H9 (cell line): ENCODE measurements around the gene POU6F2. TPM values are rescaled to one million over a fixed set of nuclear protein-coding genes. Genes with fewer than 3 reads are reported as not detected.

Experiments
- DNase-seq: peaks from one replicate; pipeline ENCODE4 v3.0.0-alpha.2; 2017
- H2AFZ ChIP-seq: one replicate; pipeline ENCODE4 v1.6.1; 2013; ENCODE audit warnings: mild to moderate bottlenecking, low read length, control low read depth, moderate library complexity
- H2AK5ac ChIP-seq: 2 replicates; pipeline ENCODE4 v1.6.1; 2013; ENCODE audit warnings: low read length, control low read depth, mixed read lengths; ENCODE audit not compliant: insufficient read length
- H2BK120ac ChIP-seq: one replicate; pipeline ENCODE4 v1.6.1; 2013; ENCODE audit warnings: low read depth, mild to moderate bottlenecking, low read length, control low read depth, inconsistent platforms; ENCODE audit not compliant: poor library complexity, severe bottlenecking
- H2BK12ac ChIP-seq: 2 replicates; pipeline ENCODE4 v1.6.1; 2013; ENCODE audit warnings: low read length, control low read depth, mixed read lengths, low read depth; ENCODE audit not compliant: insufficient read length
- H2BK15ac ChIP-seq: 2 replicates; pipeline ENCODE4 v1.6.1; 2013; ENCODE audit warnings: low read depth, low read length, control low read depth
- H2BK20ac ChIP-seq: one replicate; pipeline ENCODE4 v1.6.1; 2013; ENCODE audit warnings: low read depth, mild to moderate bottlenecking, low read length, control low read depth, inconsistent platforms; ENCODE audit not compliant: poor library complexity, severe bottlenecking
- H2BK5ac ChIP-seq: 2 replicates; pipeline ENCODE4 v1.6.1; 2013; ENCODE audit warnings: low read length, control low read depth, mixed read lengths; ENCODE audit not compliant: insufficient read length
- H3K14ac ChIP-seq: 2 replicates; pipeline ENCODE4 v1.6.1; 2013; ENCODE audit warnings: low read length, control low read depth; ENCODE audit not compliant: insufficient read depth
- H3K18ac ChIP-seq: 2 replicates; pipeline ENCODE4 v1.6.1; 2013; ENCODE audit warnings: low read depth, mild to moderate bottlenecking, mixed read lengths, low read length, control low read depth; ENCODE audit not compliant: insufficient read length
- H3K23ac ChIP-seq: 2 replicates; pipeline ENCODE4 v1.6.1; 2013; ENCODE audit warnings: low read length, control low read depth, mixed read lengths, low read depth; ENCODE audit not compliant: insufficient read length
- H3K23me2 ChIP-seq: 2 replicates; pipeline ENCODE4 v1.6.1; 2013; ENCODE audit warnings: low read depth, mild to moderate bottlenecking, mixed read lengths, low read length, control low read depth; ENCODE audit not compliant: insufficient read length, poor library complexity, severe bottlenecking
- H3K27ac ChIP-seq: 2 replicates; pipeline ENCODE4 v1.5.1; 2013; ENCODE audit warnings: low read length, control low read depth, mixed read lengths, low read depth; ENCODE audit not compliant: insufficient read length
- H3K27me3 ChIP-seq: 2 replicates; pipeline ENCODE4 v1.6.1; 2013; ENCODE audit warnings: low read length, control low read depth, inconsistent platforms; ENCODE audit not compliant: insufficient read depth
- H3K4ac ChIP-seq: 2 replicates; pipeline ENCODE4 v1.6.1; 2013; ENCODE audit warnings: low read depth, mild to moderate bottlenecking, control low read depth, inconsistent platforms, low read length, moderate library complexity
- H3K4me1 ChIP-seq: 2 replicates; pipeline ENCODE4 v1.6.1; 2013; ENCODE audit warnings: low read length, control low read depth, inconsistent platforms; ENCODE audit not compliant: insufficient read depth
- H3K4me2 ChIP-seq: 2 replicates; pipeline ENCODE4 v1.6.1; 2013; ENCODE audit warnings: low read length, control low read depth, mixed read lengths; ENCODE audit not compliant: insufficient read length, insufficient read depth
- H3K56ac ChIP-seq: 2 replicates; pipeline ENCODE4 v1.6.1; 2013; ENCODE audit warnings: low read depth, mild to moderate bottlenecking, mixed read lengths, low read length, control low read depth; ENCODE audit not compliant: insufficient read length
- H3K79me1 ChIP-seq: 2 replicates; pipeline ENCODE4 v1.6.1; 2013; ENCODE audit warnings: low read depth, mild to moderate bottlenecking, moderate library complexity, low read length, control low read depth, inconsistent platforms; ENCODE audit not compliant: insufficient read depth, poor library complexity, severe bottlenecking
- H3K79me2 ChIP-seq: 2 replicates; pipeline ENCODE4 v1.6.1; 2013; ENCODE audit warnings: low read length, control low read depth, inconsistent platforms; ENCODE audit not compliant: insufficient read depth
- H3K9ac ChIP-seq: 2 replicates; pipeline ENCODE4 v1.6.1; 2013; ENCODE audit warnings: low read length, control low read depth, mixed read lengths; ENCODE audit not compliant: insufficient read length; ENCODE audit errors: extremely low read depth
- H3K9me3 ChIP-seq: one replicate; pipeline ENCODE4 v1.6.1; 2013; ENCODE audit warnings: low read depth, low read length, inconsistent platforms; ENCODE audit not compliant: control insufficient read depth
- H3T11ph ChIP-seq: one replicate; pipeline ENCODE4 v1.6.1; 2013; ENCODE audit warnings: mild to moderate bottlenecking, low read length, control low read depth, inconsistent platforms
- H4K20me1 ChIP-seq: one replicate; pipeline ENCODE4 v1.6.1; 2013; ENCODE audit not compliant: control insufficient read depth, insufficient read length, insufficient read depth
- H4K5ac ChIP-seq: 2 replicates; pipeline ENCODE4 v1.6.1; 2013; ENCODE audit warnings: low read depth, mild to moderate bottlenecking, mixed read lengths, low read length, control low read depth; ENCODE audit not compliant: insufficient read length
- H4K8ac ChIP-seq: replicated peaks from 2 replicates; pipeline ENCODE4 v1.6.1; 2013; ENCODE audit warnings: low read length, control low read depth, mixed read lengths, low read depth; ENCODE audit not compliant: insufficient read length
- H4K91ac ChIP-seq: 2 replicates; pipeline ENCODE4 v1.6.1; 2013; ENCODE audit warnings: low read depth, mild to moderate bottlenecking, moderate library complexity, mixed read lengths, low read length, control low read depth; ENCODE audit not compliant: insufficient read length
- H3K27ac Mint-ChIP-seq, 3 experiments: 2 replicates in 2 of 3; 3 replicates in 1 of 3; pipeline ENCODE4 v1.8.0; 2020 to 2021; ENCODE audit warnings: mixed read lengths in 3 of 3, mild to moderate bottlenecking in 1 of 3, moderate library complexity in 1 of 3
- H3K27me3 Mint-ChIP-seq: 2 replicates; pipeline ENCODE4 v1.8.0; 2021; ENCODE audit warnings: low read depth, mild to moderate bottlenecking, moderate library complexity, mixed read lengths
- H3K36me3 Mint-ChIP-seq, 3 experiments: 2 replicates in 2 of 3; 3 replicates in 1 of 3; pipeline ENCODE4 v1.8.0; 2020 to 2021; ENCODE audit warnings: low read depth in 3 of 3, mixed read lengths in 3 of 3; ENCODE audit not compliant: insufficient read depth in 1 of 3
- H3K4me1 Mint-ChIP-seq, 2 experiments: 2 replicates each; pipeline ENCODE4 v1.8.0; 2020; ENCODE audit warnings: mixed read lengths in 2 of 2
- H3K4me3 Mint-ChIP-seq, 2 experiments: 2 replicates in 1 of 2; 3 replicates in 1 of 2; pipeline ENCODE4 v1.8.0; 2020 to 2021; ENCODE audit warnings: mild to moderate bottlenecking in 2 of 2, mixed read lengths in 2 of 2, moderate library complexity in 1 of 2
- H3K9me3 Mint-ChIP-seq, 2 experiments: 2 replicates in 1 of 2; 3 replicates in 1 of 2; pipeline ENCODE4 v1.8.0; 2020; ENCODE audit warnings: mild to moderate bottlenecking in 2 of 2, mixed read lengths in 2 of 2, moderate library complexity in 1 of 2
- WGBS: extraction: QIAGEN DNeasy Blood & Tissue Kit; methylation state at CpG from one replicate; pipeline ENCODE4 v1.1.7; 2013; ENCODE audit warnings: missing lambda C conversion rate, low lambda C conversion rate, mixed read lengths; ENCODE audit not compliant: insufficient read length; ENCODE audit errors: extremely low coverage; 5-methylcytosine and 5-hydroxymethylcytosine counted together
- total RNA-seq: library from RNA; stranded (reverse); gene quantifications from 2 replicates; pipeline ENCODE4 v1.2.1, GENCODE V29; 2021
- TF ChIP-seq, protein P1 (sequence below): fragments of 200-600 bp; sonication (generic); conservative IDR thresholded peaks from 3 replicates; pipeline ENCODE4 v1.8.0; 2021; ENCODE audit warnings: antibody characterized with exemption, mild to moderate bottlenecking

Gene POU6F2
- total RNA-seq, 1 experiment from 2014 or later = 1.9 TPM

DNA sequence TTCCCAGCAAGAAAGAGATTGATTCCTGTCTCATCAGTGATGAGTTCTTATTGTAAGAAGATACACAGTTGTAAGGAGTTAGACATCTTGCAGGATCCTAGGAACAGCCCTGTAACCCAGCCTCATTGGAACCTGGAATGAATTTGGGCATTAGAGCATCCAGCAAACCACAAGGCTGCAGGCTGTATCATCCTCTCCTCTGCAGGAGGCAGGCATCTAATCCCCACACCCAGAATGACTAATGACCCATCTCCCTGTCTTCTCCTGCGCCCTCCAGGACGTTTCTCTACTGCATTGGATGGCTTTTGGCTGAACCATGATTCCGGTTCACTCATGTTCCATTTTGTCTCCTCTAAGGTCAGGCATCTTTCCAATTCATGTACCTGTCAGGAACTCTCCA, 233.9 kb downstream of the POU6F2 start:
- no peak overlapping the region for H4K8ac ChIP-seq
- no peak overlapping the region for H3K23ac ChIP-seq
- no peak overlapping the region for H3K18ac ChIP-seq
- H3K23me2 ChIP-seq = no peaks in the 10 kb centered on the region
- no peak overlapping the region for H2BK12ac ChIP-seq
- H3K14ac ChIP-seq = no peak overlapping the region
- H2AK5ac ChIP-seq = no peak overlapping the region
- Mint-ChIP-seq H3K4me1 (peaks cover 7 to 8% of the 10 kb centered on the region in 2 experiments; a peak in 3 of 4 replicates), H3K27me3 (no peaks in the 10 kb centered on the region), H3K4me3 (no peak overlapping the region), H3K9me3 (peaks cover 0 to 2% of the 10 kb centered on the region in 2 experiments; a peak in 2 of 5 replicates), H3K36me3 (no peaks in the 10 kb centered on the region), H3K27ac (no peak overlapping the region)
- no peak overlapping the region for H3K56ac ChIP-seq
- H2BK5ac ChIP-seq = no peak overlapping the region
- H3K79me1 ChIP-seq = no peaks in the 10 kb centered on the region
- H3K4me1 ChIP-seq = no peaks in the 10 kb centered on the region
- H3T11ph ChIP-seq = no peak overlapping the region
- no peak overlapping the region for H3K27ac ChIP-seq
- H4K91ac ChIP-seq = no peak overlapping the region
- H3K9me3 ChIP-seq = no peaks in the 10 kb centered on the region
- no peaks in the 10 kb centered on the region for H4K20me1 ChIP-seq
- no peak overlapping the region for H2BK120ac ChIP-seq
- no peak overlapping the region for H4K5ac ChIP-seq
- no peak overlapping the region for H3K9ac ChIP-seq
- H2BK20ac ChIP-seq = no peak overlapping the region
- no peaks in the 10 kb centered on the region for H3K79me2 ChIP-seq
- TF ChIP-seq, protein P1, sequence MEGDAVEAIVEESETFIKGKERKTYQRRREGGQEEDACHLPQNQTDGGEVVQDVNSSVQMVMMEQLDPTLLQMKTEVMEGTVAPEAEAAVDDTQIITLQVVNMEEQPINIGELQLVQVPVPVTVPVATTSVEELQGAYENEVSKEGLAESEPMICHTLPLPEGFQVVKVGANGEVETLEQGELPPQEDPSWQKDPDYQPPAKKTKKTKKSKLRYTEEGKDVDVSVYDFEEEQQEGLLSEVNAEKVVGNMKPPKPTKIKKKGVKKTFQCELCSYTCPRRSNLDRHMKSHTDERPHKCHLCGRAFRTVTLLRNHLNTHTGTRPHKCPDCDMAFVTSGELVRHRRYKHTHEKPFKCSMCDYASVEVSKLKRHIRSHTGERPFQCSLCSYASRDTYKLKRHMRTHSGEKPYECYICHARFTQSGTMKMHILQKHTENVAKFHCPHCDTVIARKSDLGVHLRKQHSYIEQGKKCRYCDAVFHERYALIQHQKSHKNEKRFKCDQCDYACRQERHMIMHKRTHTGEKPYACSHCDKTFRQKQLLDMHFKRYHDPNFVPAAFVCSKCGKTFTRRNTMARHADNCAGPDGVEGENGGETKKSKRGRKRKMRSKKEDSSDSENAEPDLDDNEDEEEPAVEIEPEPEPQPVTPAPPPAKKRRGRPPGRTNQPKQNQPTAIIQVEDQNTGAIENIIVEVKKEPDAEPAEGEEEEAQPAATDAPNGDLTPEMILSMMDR = no peak
- no peak for DNase-seq
- H3K4me2 ChIP-seq = no peak overlapping the region
- no peak overlapping the region for H3K4ac ChIP-seq
- WGBS = no CpG with 5 or more reads among the region's 3 CpGs
- H2BK15ac ChIP-seq = no peak overlapping the region
- H2AFZ ChIP-seq = no peak overlapping the region
- no peaks in the 10 kb centered on the region for H3K27me3 ChIP-seq
